ENCODE data around the gene PTCH1. TPM values are rescaled to one million over a fixed set of nuclear protein-coding genes. Genes with fewer than 3 reads are reported as not detected.

PTCH1 gene
- polyA plus RNA-seq, 1 donor (not counting 4 experiments of a cell fraction or from before 2014, with no cell fraction given), result 1.7 TPM

DNA sequence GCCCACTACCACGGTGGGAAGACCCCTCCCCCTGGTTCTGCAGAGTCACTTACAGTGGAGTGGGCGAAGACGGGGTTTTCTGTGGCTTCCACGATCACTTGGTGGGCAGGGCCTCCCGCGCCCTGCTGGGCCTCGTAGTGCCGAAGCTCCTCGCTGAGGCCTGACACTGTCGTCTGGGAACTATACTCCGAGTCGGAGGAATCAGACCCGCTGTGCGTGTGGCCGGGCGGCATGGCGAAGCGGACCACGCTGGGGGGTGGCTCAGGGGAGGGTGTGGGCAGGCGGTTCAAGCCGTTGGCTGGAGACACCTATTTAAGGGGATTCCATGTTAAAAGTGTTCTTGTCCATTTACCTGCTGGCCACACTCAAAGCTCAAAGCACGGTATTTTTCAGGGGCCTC is 67.8 kb downstream of the PTCH1 start:
- H3K9ac ChIP-seq (ENCODE audit: control insufficient read depth, extremely low read depth, insufficient read depth, low read length), result no peak overlapping the region
- no peaks in the 10 kb centered on the region for H3K9me3 ChIP-seq (ENCODE audit: control insufficient read depth, low read depth, low read length)
- no peak overlapping the region for H2AFZ ChIP-seq (ENCODE audit: control insufficient read depth, low read length)
- TF ChIP-seq, protein P1, sequence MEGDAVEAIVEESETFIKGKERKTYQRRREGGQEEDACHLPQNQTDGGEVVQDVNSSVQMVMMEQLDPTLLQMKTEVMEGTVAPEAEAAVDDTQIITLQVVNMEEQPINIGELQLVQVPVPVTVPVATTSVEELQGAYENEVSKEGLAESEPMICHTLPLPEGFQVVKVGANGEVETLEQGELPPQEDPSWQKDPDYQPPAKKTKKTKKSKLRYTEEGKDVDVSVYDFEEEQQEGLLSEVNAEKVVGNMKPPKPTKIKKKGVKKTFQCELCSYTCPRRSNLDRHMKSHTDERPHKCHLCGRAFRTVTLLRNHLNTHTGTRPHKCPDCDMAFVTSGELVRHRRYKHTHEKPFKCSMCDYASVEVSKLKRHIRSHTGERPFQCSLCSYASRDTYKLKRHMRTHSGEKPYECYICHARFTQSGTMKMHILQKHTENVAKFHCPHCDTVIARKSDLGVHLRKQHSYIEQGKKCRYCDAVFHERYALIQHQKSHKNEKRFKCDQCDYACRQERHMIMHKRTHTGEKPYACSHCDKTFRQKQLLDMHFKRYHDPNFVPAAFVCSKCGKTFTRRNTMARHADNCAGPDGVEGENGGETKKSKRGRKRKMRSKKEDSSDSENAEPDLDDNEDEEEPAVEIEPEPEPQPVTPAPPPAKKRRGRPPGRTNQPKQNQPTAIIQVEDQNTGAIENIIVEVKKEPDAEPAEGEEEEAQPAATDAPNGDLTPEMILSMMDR (optimal IDR thresholded peaks at IDR 0.05 in 1 of 3, IDR thresholded peaks at IDR 0.05 in 1 of 3, conservative IDR thresholded peaks at IDR 0.05 in 1 of 3; ENCODE audit: extremely low read depth in 1 of 3, insufficient read depth in 2 of 3, low read length in 3 of 3), result no peak
- no peak for TF ChIP-seq EZH2 (IDR thresholded peaks at IDR 0.05; ENCODE audit: low read length)
- H3K4me3 ChIP-seq (ENCODE audit: control insufficient read depth in 2 of 3, extremely low read depth in 1 of 3, insufficient read depth in 2 of 3, low read depth in 1 of 3, low read length in 3 of 3), result no peak overlapping the region
- no peak overlapping the region for H3K4me2 ChIP-seq (ENCODE audit: control insufficient read depth, extremely low read depth, insufficient read depth, low read depth, low read length)
- no peaks in the 10 kb centered on the region for H4K20me1 ChIP-seq (ENCODE audit: control insufficient read depth, extremely low read depth, insufficient read depth, low read length)
- no peaks in the 10 kb centered on the region for H3K9me1 ChIP-seq (ENCODE audit: control insufficient read depth, extremely low read depth, insufficient read depth, low read length)
- H3K79me2 ChIP-seq (ENCODE audit: control insufficient read depth, insufficient read depth, low read length), result no peaks in the 10 kb centered on the region
- no peaks in the 10 kb centered on the region for H3K4me1 ChIP-seq (ENCODE audit: control insufficient read depth, extremely low read depth, insufficient read depth, low read length)
- dilution Hi-C loops (cut with MboI; ENCODE audit: extremely low pct_ligation_motif_present, low sequenced_read_pairs), result no loop called here
- H3K36me3 ChIP-seq (ENCODE audit: control insufficient read depth in 2 of 2, extremely low read depth in 1 of 2, insufficient read depth in 2 of 2, low read length in 2 of 2), result peaks cover 0 to 10% of the 10 kb centered on the region in 2 experiments
- FAIRE-seq (no peak), DNase-seq (ENCODE audit: low read depth, low spot score) (no peak)
- no peaks in the 10 kb centered on the region for H3K27me3 ChIP-seq (ENCODE audit: control insufficient read depth, extremely low read depth, insufficient read depth, low read length)
- H3K27ac ChIP-seq (ENCODE audit: control insufficient read depth, insufficient read depth, low read length), result no peak overlapping the region

DNA sequence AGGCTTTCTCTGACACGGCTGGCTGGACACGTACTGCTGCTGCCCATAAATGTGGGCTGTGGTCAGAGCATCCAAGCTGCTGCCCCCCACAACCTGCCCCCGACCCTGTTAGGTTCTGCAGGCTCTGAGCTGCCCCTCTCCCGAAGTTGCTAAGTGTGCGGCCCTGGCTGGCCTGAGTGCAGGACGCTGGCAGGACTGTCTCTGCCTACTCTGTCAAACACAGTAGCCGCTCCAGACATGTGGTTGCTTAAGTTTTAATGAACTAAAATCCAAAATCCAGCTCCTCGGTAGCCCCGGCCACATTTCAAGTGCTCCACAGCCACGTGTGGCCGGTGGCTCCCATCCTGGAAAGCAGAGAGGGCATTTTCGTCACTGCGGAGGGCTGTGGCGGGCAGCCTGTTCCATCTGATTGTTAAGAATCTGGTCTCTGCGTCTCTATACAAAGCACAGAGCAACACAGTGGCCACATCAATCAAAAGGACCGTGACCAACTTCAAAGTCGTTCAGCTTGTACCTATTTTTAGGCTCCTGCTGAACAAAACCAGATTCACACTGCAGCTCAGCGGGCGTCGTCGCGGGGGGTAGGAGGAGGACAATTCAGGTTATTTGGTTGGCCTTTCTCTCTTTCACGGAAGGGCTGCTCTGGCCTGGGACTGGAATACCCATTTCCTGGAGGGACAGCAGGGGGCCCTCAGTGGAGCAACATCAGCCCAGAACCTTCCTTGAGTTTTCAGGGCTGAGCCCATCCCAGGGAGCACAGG is 68.9 kb downstream of the PTCH1 start:
- H4K20me1 ChIP-seq (ENCODE audit: control insufficient read depth, extremely low read depth, insufficient read depth, low read length), result no peaks in the 10 kb centered on the region
- TF ChIP-seq EZH2 (IDR thresholded peaks at IDR 0.05; ENCODE audit: low read length), result no peak
- TF ChIP-seq, protein P1 (optimal IDR thresholded peaks at IDR 0.05 in 1 of 3, IDR thresholded peaks at IDR 0.05 in 1 of 3, conservative IDR thresholded peaks at IDR 0.05 in 1 of 3; ENCODE audit: extremely low read depth in 1 of 3, insufficient read depth in 2 of 3, low read length in 3 of 3), result no peak
- DNase-seq (ENCODE audit: low read depth, low spot score), result no peak
- H3K27me3 ChIP-seq (ENCODE audit: control insufficient read depth, extremely low read depth, insufficient read depth, low read length), result no peaks in the 10 kb centered on the region
- H3K4me2 ChIP-seq (ENCODE audit: control insufficient read depth, extremely low read depth, insufficient read depth, low read depth, low read length), result no peak overlapping the region
- no peaks in the 10 kb centered on the region for H3K4me1 ChIP-seq (ENCODE audit: control insufficient read depth, extremely low read depth, insufficient read depth, low read length)
- no peaks in the 10 kb centered on the region for H3K79me2 ChIP-seq (ENCODE audit: control insufficient read depth, insufficient read depth, low read length)
- no peak overlapping the region for H3K9ac ChIP-seq (ENCODE audit: control insufficient read depth, extremely low read depth, insufficient read depth, low read length)
- no peak overlapping the region for H3K27ac ChIP-seq (ENCODE audit: control insufficient read depth, insufficient read depth, low read length)
- dilution Hi-C loops (cut with MboI; ENCODE audit: extremely low pct_ligation_motif_present, low sequenced_read_pairs), result no loop called here
- H3K4me3 ChIP-seq (ENCODE audit: control insufficient read depth in 2 of 3, extremely low read depth in 1 of 3, insufficient read depth in 2 of 3, low read depth in 1 of 3, low read length in 3 of 3), result no peak overlapping the region
- H3K36me3 ChIP-seq (ENCODE audit: control insufficient read depth in 2 of 2, extremely low read depth in 1 of 2, insufficient read depth in 2 of 2, low read length in 2 of 2), result peaks cover 0 to 8% of the 10 kb centered on the region in 2 experiments
- no peak for FAIRE-seq
- H3K9me3 ChIP-seq (ENCODE audit: control insufficient read depth, low read depth, low read length), result no peaks in the 10 kb centered on the region
- H2AFZ ChIP-seq (ENCODE audit: control insufficient read depth, low read length), result no peak overlapping the region
- H3K9me1 ChIP-seq (ENCODE audit: control insufficient read depth, extremely low read depth, insufficient read depth, low read length), result no peaks in the 10 kb centered on the region

All from keratinocyte (primary cell).